ENCODE results near the gene MLEC. TPM values are rescaled to one million over a fixed set of nuclear protein-coding genes. Genes with fewer than 3 reads are reported as not detected.

MLEC gene
- total and polyA plus RNA-seq, 9 of the 15 experiments (the other 6 are each of a cell fraction or from before 2014, with no cell fraction given), result 18.5 to 108 (median 57.8) TPM

GRCh38 chr12:120652656-120653435 is 34.1 kb upstream of the MLEC start:
- WGBS (ENCODE audit: insufficient coverage, low coverage, missing lambda C conversion rate), result 5% methylated on average over 10 of the region's 10 CpGs

GRCh38 chr12:120653611-120654010 is 33.3 kb upstream of the MLEC start:
- CTCF ChIA-PET (ENCODE audit: low intra/inter-chr PET ratio), result no interaction called here
- H3K9me1 ChIP-seq (ENCODE audit: control insufficient read depth, insufficient read depth, low read length), result no peaks in the 10 kb centered on the region
- no peak overlapping the region for H3K9ac ChIP-seq (ENCODE audit: insufficient read depth in 1 of 2, low read depth in 2 of 2, low read length in 2 of 2)
- intact Hi-C loops (cut with micrococcal nuclease) (no loop called here), in situ Hi-C loops (cut with MboI) (loop anchor here (25.0 kb wide), 1 partner anchor 316 kb away; the partner anchor contains the start of gene PLA2G1B)
- BruUV-seq (replicated peaks), result no TSS peak
- H4K20me1 ChIP-seq (replicated peaks; ENCODE audit: control insufficient read depth, insufficient read depth, low read length), result no peaks in the 10 kb centered on the region; the same call in none of the 2 replicates
- no peaks in the 10 kb centered on the region for H3K36me3 ChIP-seq (ENCODE audit: control insufficient read depth, insufficient read depth, low read length)
- no peak overlapping the region for H3K4me2 ChIP-seq (ENCODE audit: insufficient read depth, low read length)
- ATAC-seq, result no peak
- TF ChIP-seq BDP1 (IDR thresholded peaks at IDR 0.05; ENCODE audit: insufficient read depth, insufficient read length), result no peak
- TF ChIP-seq ZBTB8A (IDR thresholded peaks at IDR 0.05; ENCODE audit: partially characterized antibody), result no peak
- TF ChIP-seq BACH1 (tag; IDR thresholded peaks at IDR 0.05), result no peak
- TF ChIP-seq ZNF253 (CRISPR knock-in tag; conservative IDR thresholded peaks at IDR 0.05), result no peak
- no peak for TF ChIP-seq DEAF1 (CRISPR knock-in tag; IDR thresholded peaks at IDR 0.05)
- no peak for TF ChIP-seq WHSC1 (IDR thresholded peaks at IDR 0.05; ENCODE audit: low read length)
- no peak for TF ChIP-seq TFE3 (CRISPR knock-in tag; IDR thresholded peaks at IDR 0.05)
- peaks cover 3 to 11% of the 10 kb centered on the region in 2 experiments; a peak in 2 of 5 replicates for H3K4me1 ChIP-seq (replicated peaks in 1 of 2; ENCODE audit: control insufficient read depth in 2 of 2, insufficient read depth in 2 of 2, low read length in 2 of 2)
- no peak for DNase-seq (ENCODE audit: extremely low read depth in 1 of 4, low spot score in 3 of 4)
- POLR2A ChIA-PET, result interaction anchor here (0.7 to 2.2 kb wide), 2 partner anchors 10 to 193 kb away, joined by 3 to 9 read pairs; no protein-coding TSS in a partner anchor
- 4% methylated on average over 11 of the region's 11 CpGs for WGBS (ENCODE audit: insufficient coverage, low coverage, missing lambda C conversion rate)
- H3K79me2 ChIP-seq (ENCODE audit: control insufficient read depth, insufficient read depth, low read length), result no peaks in the 10 kb centered on the region
- H3K27me3 ChIP-seq (ENCODE audit: control insufficient read depth in 2 of 2, insufficient read depth in 2 of 2, low read length in 2 of 2), result peaks cover 48 to 86% of the 10 kb centered on the region in 2 experiments
- FAIRE-seq, result no peak
- no peaks in the 10 kb centered on the region for H3K9me3 ChIP-seq (replicated peaks; ENCODE audit: control insufficient read depth, insufficient read depth, low read depth, low read length)
- H3K27ac ChIP-seq (ENCODE audit: extremely low read depth, low read depth, low read length), result no peak overlapping the region
- no peak overlapping the region for H2AFZ ChIP-seq (ENCODE audit: low read depth, low read length)
- no peak overlapping the region for H3K4me3 ChIP-seq

More at GRCh38 chr12:120652656-120653435, 34.1 kb upstream of the MLEC start:
- ChIA-PET POLR2A (interaction anchor here (2.2 kb wide), 1 partner anchor 11 kb away, joined by 9 read pairs; no protein-coding TSS in a partner anchor), CTCF (ENCODE audit: low intra/inter-chr PET ratio) (no interaction called here)
- no peaks in the 10 kb centered on the region for H3K9me1 ChIP-seq (ENCODE audit: control insufficient read depth, insufficient read depth, low read length)
- no peak overlapping the region for H2AFZ ChIP-seq (ENCODE audit: low read depth, low read length)
- H3K4me1 ChIP-seq (replicated peaks in 1 of 2; ENCODE audit: control insufficient read depth in 2 of 2, insufficient read depth in 2 of 2, low read length in 2 of 2), result peaks cover 3 to 11% of the 10 kb centered on the region in 2 experiments; a peak in 2 of 5 replicates
- H3K9ac ChIP-seq (ENCODE audit: insufficient read depth in 1 of 2, low read depth in 2 of 2, low read length in 2 of 2), result no peak overlapping the region
- no peaks in the 10 kb centered on the region; the same call in 1 of the 2 replicates for H4K20me1 ChIP-seq (replicated peaks; ENCODE audit: control insufficient read depth, insufficient read depth, low read length)
- no peaks in the 10 kb centered on the region for H3K36me3 ChIP-seq (ENCODE audit: control insufficient read depth, insufficient read depth, low read length)
- DNase-seq (ENCODE audit: extremely low read depth in 1 of 4, low spot score in 3 of 4) (no peak), ATAC-seq (no peak), FAIRE-seq (no peak)
- peaks cover 48 to 78% of the 10 kb centered on the region in 2 experiments for H3K27me3 ChIP-seq (ENCODE audit: control insufficient read depth in 2 of 2, insufficient read depth in 2 of 2, low read length in 2 of 2)
- H3K79me2 ChIP-seq (ENCODE audit: control insufficient read depth, insufficient read depth, low read length), result no peaks in the 10 kb centered on the region
- intact Hi-C loops (cut with micrococcal nuclease), result no loop called here
- in situ Hi-C loops (cut with MboI), result loop anchor here (25.0 kb wide), 1 partner anchor 316 kb away; the partner anchor contains the start of gene PLA2G1B
- no peak overlapping the region for H3K27ac ChIP-seq (ENCODE audit: extremely low read depth, low read depth, low read length)
- no peak overlapping the region for H3K4me3 ChIP-seq
- BruUV-seq (replicated peaks), result no TSS peak
- TF ChIP-seq RFX1 (IDR thresholded peaks at IDR 0.05) (peak; percentile 19; the same call in 1 of the 2 replicates), L3MBTL2 (IDR thresholded peaks at IDR 0.05) (no peak), ZFP36 (IDR thresholded peaks at IDR 0.05; ENCODE audit: low read depth, low read length, partially characterized antibody) (peak; percentile 59), SAFB (IDR thresholded peaks at IDR 0.05; ENCODE audit: borderline replicate concordance, low read depth, low read length) (no peak), MYNN (IDR thresholded peaks at IDR 0.05) (no peak), MYNN (CRISPR knock-in tag; IDR thresholded peaks at IDR 0.05) (no peak)
- no peak overlapping the region for H3K4me2 ChIP-seq (ENCODE audit: insufficient read depth, low read length)
- H3K9me3 ChIP-seq (replicated peaks; ENCODE audit: control insufficient read depth, insufficient read depth, low read depth, low read length), result no peaks in the 10 kb centered on the region
